NCI-H460 (cell line): ENCODE measurements around the gene RASGRF2. TPM values are rescaled to one million over a fixed set of nuclear protein-coding genes. Genes with fewer than 3 reads are reported as not detected.

Experiments used
- DNase-seq: peaks from one replicate; pipeline ENCODE4 v3.0.0-alpha.2; 2016; ENCODE audit warnings: low read depth; ENCODE audit errors: extremely low read depth
- total RNA-seq: library from RNA; depleted of rRNA; stranded (reverse); fragments of >200 nt; shearing (Covaris generic); gene quantifications from 2 replicates; pipeline ENCODE4 v1.2.3, GENCODE V29; 2014

The RASGRF2 gene
- total RNA-seq, 1 experiment from 2014 or later = 0.37 TPM

DNA sequence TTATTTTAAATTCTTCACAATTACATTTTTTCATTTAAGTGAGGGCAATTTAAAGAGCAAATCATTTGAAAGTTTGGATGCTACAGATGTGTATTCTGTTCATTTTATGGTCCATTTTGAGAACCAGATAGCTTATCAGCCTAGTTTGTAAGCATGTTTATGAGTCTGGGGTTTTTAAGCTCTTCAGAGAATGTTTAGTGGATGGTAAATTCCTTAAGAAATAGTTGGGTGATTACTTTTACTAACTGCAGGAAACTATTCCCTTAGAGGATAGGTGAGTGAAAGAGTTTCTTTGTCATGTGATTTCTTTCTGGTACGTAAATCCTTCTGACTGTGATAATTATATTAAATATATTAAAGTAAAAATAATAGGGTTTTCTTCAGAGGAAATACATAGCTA is 17.6 kb downstream of the RASGRF2 start:
- no peak for DNase-seq

GRCh38 chr5:80978772-80979317 is 18.7 kb downstream of the RASGRF2 start:
- DNase-seq = no peak

- DNase-seq = no peak
Observed at GRCh38 chr5:80982093-80982492, 21.9 kb downstream of the RASGRF2 start.

- DNase-seq = no peak
Observed at GRCh38 chr5:80985600-80986228, 25.6 kb downstream of the RASGRF2 start.

GRCh38 chr5:80986382-80986781 is 26.2 kb downstream of the RASGRF2 start:
- DNase-seq = no peak

- no peak for DNase-seq
Observed at GRCh38 chr5:80987078-80987766, 27.1 kb downstream of the RASGRF2 start.

GRCh38 chr5:80988419-80988935 is 28.3 kb downstream of the RASGRF2 start:
- DNase-seq = no peak

DNA sequence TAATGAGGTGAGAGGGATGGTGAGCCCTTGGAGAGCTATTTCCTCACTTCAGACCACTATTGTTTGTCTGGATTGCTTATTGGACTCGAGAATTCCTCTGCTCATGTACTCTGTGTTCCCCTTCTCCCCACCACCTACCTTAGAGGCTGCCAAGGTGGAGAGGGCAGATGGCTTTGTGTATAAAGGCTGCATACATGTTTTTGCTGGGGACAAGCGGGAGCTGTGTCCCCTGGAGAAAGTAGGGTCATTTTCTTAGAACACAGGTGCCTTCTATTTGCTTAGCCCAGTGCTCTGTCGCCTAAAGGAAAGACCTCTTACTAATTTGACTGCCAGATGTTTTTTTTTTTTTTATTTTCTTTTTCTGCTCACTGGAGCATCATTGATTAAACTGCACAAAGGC is 29.7 kb downstream of the RASGRF2 start:
- no peak for DNase-seq

- DNase-seq = no peak
Observed at GRCh38 chr5:80990527-80990926, 30.4 kb downstream of the RASGRF2 start.

GRCh38 chr5:80990971-80991370 is 30.8 kb downstream of the RASGRF2 start:
- no peak for DNase-seq

DNA sequence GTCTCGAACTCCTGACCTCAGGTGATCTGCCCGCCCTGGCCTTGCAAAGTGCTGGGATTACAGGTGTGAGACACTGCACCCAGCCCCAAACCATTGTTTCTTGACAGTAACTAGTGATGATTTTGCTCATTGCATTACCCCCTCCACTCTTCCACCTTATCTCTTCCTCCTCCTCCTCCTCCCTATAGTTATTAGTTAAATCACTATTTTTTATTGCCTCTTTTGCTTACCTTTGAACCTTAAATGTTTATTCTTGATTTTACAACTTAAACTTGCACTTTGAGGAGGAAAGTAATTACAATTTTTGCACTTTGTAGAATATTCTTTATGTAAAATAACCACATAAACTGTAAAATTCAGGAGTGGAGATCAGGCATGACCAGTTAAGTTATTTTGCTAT is 35.7 kb downstream of the RASGRF2 start:
- no peak for DNase-seq

GRCh38 chr5:80998590-80998979 is 38.4 kb downstream of the RASGRF2 start:
- DNase-seq = no peak

DNA sequence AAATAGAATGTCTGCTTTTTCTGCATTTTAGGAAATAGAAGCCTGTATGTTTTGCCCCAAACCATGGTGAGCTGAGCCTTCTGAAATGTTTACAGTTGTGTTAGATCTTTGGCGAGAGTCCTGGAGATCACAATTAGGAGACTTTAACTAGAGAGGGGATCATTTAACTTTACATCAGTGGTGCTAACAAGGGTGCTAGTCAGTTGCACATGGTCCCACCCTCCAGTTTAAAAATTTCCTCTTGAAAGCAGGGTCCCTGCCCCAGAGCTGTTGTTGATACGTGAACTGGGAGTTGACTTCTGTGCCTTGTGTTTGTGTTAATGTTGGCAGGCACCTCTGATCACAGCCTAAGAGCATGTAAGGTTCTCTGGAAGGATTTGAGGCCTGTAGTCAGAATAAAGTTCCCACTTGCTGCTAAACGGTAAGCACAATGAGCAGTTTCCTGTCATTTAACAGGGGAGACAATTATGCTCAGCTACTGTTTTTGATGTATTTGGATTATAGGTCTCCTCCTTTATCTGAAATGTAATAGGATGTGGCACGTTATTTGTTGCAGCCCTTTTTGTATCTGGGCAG is 43.7 kb downstream of the RASGRF2 start:
- DNase-seq = no peak

GRCh38 chr5:81005708-81006107 is 45.5 kb downstream of the RASGRF2 start:
- no peak for DNase-seq

DNA sequence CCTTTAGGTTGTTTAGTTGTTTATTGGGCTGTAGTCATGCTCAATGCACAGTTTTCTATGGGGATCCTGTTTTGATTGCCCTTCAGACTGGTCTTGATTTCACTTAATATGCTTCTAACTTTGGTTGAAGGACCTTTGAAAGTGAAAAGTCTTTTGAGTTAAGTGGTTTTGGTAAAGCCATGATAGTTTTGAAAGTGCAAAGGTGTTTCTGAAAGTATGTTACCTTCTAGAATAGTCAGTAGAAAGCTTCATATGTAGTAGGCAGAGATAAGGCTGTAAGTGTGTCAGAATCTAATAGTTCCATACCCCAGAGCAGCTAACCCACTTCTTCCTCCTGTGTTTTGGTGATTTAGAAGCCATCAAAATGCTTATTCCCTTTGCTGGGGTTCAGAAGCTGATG is 46.1 kb downstream of the RASGRF2 start:
- no peak for DNase-seq

- DNase-seq = no peak
Observed at GRCh38 chr5:81006947-81007636, 46.9 kb downstream of the RASGRF2 start.

DNA sequence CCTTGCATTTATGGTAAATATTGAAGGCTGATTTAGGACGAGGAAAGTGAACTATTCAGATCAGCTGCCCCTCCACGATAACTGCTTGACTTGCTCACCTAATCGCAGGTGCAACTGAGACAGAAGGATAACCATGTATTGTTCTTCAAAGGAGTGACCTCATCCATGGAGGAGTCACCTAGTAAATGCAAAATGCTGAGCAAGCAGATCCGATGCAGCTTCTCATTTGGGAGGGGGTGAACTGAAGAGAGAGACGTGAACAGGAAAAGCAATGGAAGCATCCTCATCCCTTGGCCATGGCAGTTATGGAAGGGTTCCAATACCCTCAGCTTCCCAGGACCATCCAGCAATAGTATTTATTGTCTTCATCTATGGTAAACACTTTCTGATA is 47.5 kb downstream of the RASGRF2 start:
- DNase-seq = no peak

DNA sequence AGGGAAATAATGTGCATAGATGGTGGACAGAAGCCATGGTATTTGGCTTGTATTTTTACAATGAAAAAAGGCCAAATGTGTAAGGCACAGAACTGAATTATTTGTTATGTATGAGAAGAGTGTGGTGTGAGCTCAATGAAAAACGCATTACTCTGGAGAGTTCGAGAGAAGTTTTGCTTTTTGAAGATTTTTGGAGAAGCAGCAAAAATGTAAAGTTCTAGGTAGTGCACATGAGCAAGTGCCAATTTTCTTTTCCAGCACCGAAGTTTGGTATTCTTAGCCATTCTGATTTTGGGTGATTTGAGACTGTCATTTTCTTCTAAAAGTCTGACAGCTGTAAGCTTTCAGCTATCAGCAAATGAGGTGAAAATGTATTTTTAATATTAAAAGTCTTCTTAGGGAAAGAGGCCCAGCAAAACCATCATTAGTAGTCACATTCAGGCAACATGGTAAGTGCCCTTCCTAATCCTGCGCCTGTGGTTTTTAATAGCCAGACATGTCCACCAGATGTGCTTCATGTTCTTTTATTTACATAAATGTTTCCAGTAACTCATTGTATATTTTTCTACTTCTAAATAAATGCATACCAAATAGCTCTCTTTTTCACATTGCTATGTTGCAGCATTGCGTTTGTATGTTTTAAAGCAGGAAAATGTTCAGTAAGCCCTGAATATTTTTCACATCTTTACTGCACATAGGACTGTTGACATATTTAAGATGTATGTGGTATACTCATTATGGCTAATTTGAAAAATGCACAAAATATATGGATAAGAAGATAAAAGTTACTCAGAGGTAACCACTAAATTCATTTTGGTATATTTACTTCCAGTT is 50.4 kb downstream of the RASGRF2 start:
- DNase-seq = no peak

- no peak for DNase-seq
Observed at GRCh38 chr5:81014348-81014747, 54.2 kb downstream of the RASGRF2 start.

DNA sequence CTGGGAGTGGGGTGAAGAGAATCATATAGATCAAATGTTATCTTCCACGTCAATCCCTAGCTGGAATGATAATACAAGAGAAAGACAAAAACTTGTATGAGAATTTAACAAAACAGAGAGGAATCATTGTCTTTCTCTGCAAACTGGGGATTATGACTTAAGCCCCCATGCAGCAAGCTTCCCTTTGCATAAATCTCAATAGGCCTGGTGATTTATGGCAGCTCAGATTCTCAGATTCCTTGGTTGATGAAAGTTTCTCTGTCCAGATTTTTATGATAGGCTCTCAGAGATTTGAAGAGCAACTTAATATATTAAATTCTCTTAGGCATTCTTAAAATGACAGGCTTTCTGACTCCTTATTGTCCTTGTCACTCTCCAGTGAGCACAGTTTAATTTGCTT is 56.0 kb downstream of the RASGRF2 start:
- DNase-seq = no peak
